ENCODE results near the gene MTA3. TPM values are rescaled to one million over a fixed set of nuclear protein-coding genes. Genes with fewer than 3 reads are reported as not detected.

Gene MTA3
- total and polyA plus RNA-seq, 9 of the 15 experiments (the other 6 are each of a cell fraction or from before 2014, with no cell fraction given) = 12.4 to 39.6 (median 23.5) TPM

Small RNA genes lying within 50 kb of the gene (small RNA-seq; reads per million reads assigned to genes)
- not detected for gene AC074375.1
- not detected for gene RNU6-137P

Other genes with a start within 250 kb of the MTA3 start
- gene COX7A2L, start 207.4 kb upstream of the MTA3 start, total RNA-seq (2014; rRNA removed) = 106 and 118 TPM in 2 replicates
- 166 and 174 TPM in 2 replicates for gene COX7A2L, start 207.4 kb upstream of the MTA3 start, total RNA-seq (2014; rRNA removed; fragmentation: Illumina TruSeq; extraction: Trizol)
- gene COX7A2L, start 207.4 kb upstream of the MTA3 start, total RNA-seq (2015; rRNA removed; fragmentation: Illumina TruSeq; extraction: Trizol) = 132 and 142 TPM in 2 replicates
- gene COX7A2L, start 207.4 kb upstream of the MTA3 start, total RNA-seq (2021) = 107 and 122 TPM in 2 replicates
- gene COX7A2L, start 207.4 kb upstream of the MTA3 start, polyA plus RNA-seq (2011; rRNA removed) = 163 TPM in 2 replicates
- gene COX7A2L, start 207.4 kb upstream of the MTA3 start, polyA plus RNA-seq (2014; fragmentation: Illumina TruSeq; extraction: Trizol) = 177 TPM in 2 replicates
- 100 to 1,000 TPM; 366 to 481 TPM for gene COX7A2L, start 207.4 kb upstream of the MTA3 start, polyA plus RNA-seq (2014; fragmentation: Nextera tagmentation; extraction: Ambion mirVana)
- 143 TPM in 2 replicates for gene COX7A2L, start 207.4 kb upstream of the MTA3 start, polyA plus RNA-seq (2014; rRNA removed)
- gene KCNG3, start 74.7 kb upstream of the MTA3 start, total RNA-seq (2014; rRNA removed) = not detected in 2 replicates
- not detected in 2 replicates for gene KCNG3, start 74.7 kb upstream of the MTA3 start, total RNA-seq (2014; rRNA removed; fragmentation: Illumina TruSeq; extraction: Trizol)
- not detected in 2 replicates for gene KCNG3, start 74.7 kb upstream of the MTA3 start, total RNA-seq (2015; rRNA removed; fragmentation: Illumina TruSeq; extraction: Trizol)
- gene KCNG3, start 74.7 kb upstream of the MTA3 start, total RNA-seq (2021) = not detected in 2 replicates
- gene KCNG3, start 74.7 kb upstream of the MTA3 start, polyA plus RNA-seq (2011; rRNA removed) = not detected in 2 replicates
- not detected in 2 replicates for gene KCNG3, start 74.7 kb upstream of the MTA3 start, polyA plus RNA-seq (2014; fragmentation: Illumina TruSeq; extraction: Trizol)
- not detected for gene KCNG3, start 74.7 kb upstream of the MTA3 start, polyA plus RNA-seq (2014; fragmentation: Nextera tagmentation; extraction: Ambion mirVana)
- gene KCNG3, start 74.7 kb upstream of the MTA3 start, polyA plus RNA-seq (2014; rRNA removed) = not detected in 2 replicates
- not detected in 2 replicates for gene OXER1, start 195.5 kb downstream of the MTA3 start, total RNA-seq (2014; rRNA removed)
- gene OXER1, start 195.5 kb downstream of the MTA3 start, total RNA-seq (2014; rRNA removed; fragmentation: Illumina TruSeq; extraction: Trizol) = not detected in 2 replicates
- not detected in 2 replicates for gene OXER1, start 195.5 kb downstream of the MTA3 start, total RNA-seq (2015; rRNA removed; fragmentation: Illumina TruSeq; extraction: Trizol)
- not detected in 2 replicates for gene OXER1, start 195.5 kb downstream of the MTA3 start, total RNA-seq (2021)
- gene OXER1, start 195.5 kb downstream of the MTA3 start, polyA plus RNA-seq (2011; rRNA removed) = not detected in 2 replicates
- not detected in 2 replicates for gene OXER1, start 195.5 kb downstream of the MTA3 start, polyA plus RNA-seq (2014; fragmentation: Illumina TruSeq; extraction: Trizol)
- gene OXER1, start 195.5 kb downstream of the MTA3 start, polyA plus RNA-seq (2014; fragmentation: Nextera tagmentation; extraction: Ambion mirVana) = not detected
- not detected in 2 replicates for gene OXER1, start 195.5 kb downstream of the MTA3 start, polyA plus RNA-seq (2014; rRNA removed)
- not detected in 2 replicates for gene HAAO, start 224.0 kb downstream of the MTA3 start, total RNA-seq (2014; rRNA removed)
- gene HAAO, start 224.0 kb downstream of the MTA3 start, total RNA-seq (2014; rRNA removed; fragmentation: Illumina TruSeq; extraction: Trizol) = not detected in 2 replicates
- not detected in 2 replicates for gene HAAO, start 224.0 kb downstream of the MTA3 start, total RNA-seq (2015; rRNA removed; fragmentation: Illumina TruSeq; extraction: Trizol)
- gene HAAO, start 224.0 kb downstream of the MTA3 start, total RNA-seq (2021) = not detected in 2 replicates
- gene HAAO, start 224.0 kb downstream of the MTA3 start, polyA plus RNA-seq (2011; rRNA removed) = not detected in 2 replicates
- gene HAAO, start 224.0 kb downstream of the MTA3 start, polyA plus RNA-seq (2014; fragmentation: Illumina TruSeq; extraction: Trizol) = not detected in 2 replicates
- gene HAAO, start 224.0 kb downstream of the MTA3 start, polyA plus RNA-seq (2014; fragmentation: Nextera tagmentation; extraction: Ambion mirVana) = not detected
- not detected in 2 replicates for gene HAAO, start 224.0 kb downstream of the MTA3 start, polyA plus RNA-seq (2014; rRNA removed)

Measured in K562 (cell line).